H9 (cell line): Measurements from ENCODE around the gene NCKAP5. TPM values are rescaled to one million over a fixed set of nuclear protein-coding genes. Genes with fewer than 3 reads are reported as not detected.

Source experiments
- DNase-seq: peaks from one replicate; pipeline ENCODE4 v3.0.0-alpha.2; 2017
- H2AFZ ChIP-seq: one replicate; pipeline ENCODE4 v1.6.1; 2013; ENCODE audit warnings: mild to moderate bottlenecking, low read length, control low read depth, moderate library complexity
- H2AK5ac ChIP-seq: 2 replicates; pipeline ENCODE4 v1.6.1; 2013; ENCODE audit warnings: low read length, control low read depth, mixed read lengths; ENCODE audit not compliant: insufficient read length
- H2BK120ac ChIP-seq: one replicate; pipeline ENCODE4 v1.6.1; 2013; ENCODE audit warnings: low read depth, mild to moderate bottlenecking, low read length, control low read depth, inconsistent platforms; ENCODE audit not compliant: poor library complexity, severe bottlenecking
- H2BK12ac ChIP-seq: 2 replicates; pipeline ENCODE4 v1.6.1; 2013; ENCODE audit warnings: low read length, control low read depth, mixed read lengths, low read depth; ENCODE audit not compliant: insufficient read length
- H2BK15ac ChIP-seq: 2 replicates; pipeline ENCODE4 v1.6.1; 2013; ENCODE audit warnings: low read depth, low read length, control low read depth
- H2BK20ac ChIP-seq: one replicate; pipeline ENCODE4 v1.6.1; 2013; ENCODE audit warnings: low read depth, mild to moderate bottlenecking, low read length, control low read depth, inconsistent platforms; ENCODE audit not compliant: poor library complexity, severe bottlenecking
- H2BK5ac ChIP-seq: 2 replicates; pipeline ENCODE4 v1.6.1; 2013; ENCODE audit warnings: low read length, control low read depth, mixed read lengths; ENCODE audit not compliant: insufficient read length
- H3K14ac ChIP-seq: 2 replicates; pipeline ENCODE4 v1.6.1; 2013; ENCODE audit warnings: low read length, control low read depth; ENCODE audit not compliant: insufficient read depth
- H3K18ac ChIP-seq: 2 replicates; pipeline ENCODE4 v1.6.1; 2013; ENCODE audit warnings: low read depth, mild to moderate bottlenecking, mixed read lengths, low read length, control low read depth; ENCODE audit not compliant: insufficient read length
- H3K23ac ChIP-seq: 2 replicates; pipeline ENCODE4 v1.6.1; 2013; ENCODE audit warnings: low read length, control low read depth, mixed read lengths, low read depth; ENCODE audit not compliant: insufficient read length
- H3K23me2 ChIP-seq: 2 replicates; pipeline ENCODE4 v1.6.1; 2013; ENCODE audit warnings: low read depth, mild to moderate bottlenecking, mixed read lengths, low read length, control low read depth; ENCODE audit not compliant: insufficient read length, poor library complexity, severe bottlenecking
- H3K27ac ChIP-seq: 2 replicates; pipeline ENCODE4 v1.5.1; 2013; ENCODE audit warnings: low read length, control low read depth, mixed read lengths, low read depth; ENCODE audit not compliant: insufficient read length
- H3K27me3 ChIP-seq: 2 replicates; pipeline ENCODE4 v1.6.1; 2013; ENCODE audit warnings: low read length, control low read depth, inconsistent platforms; ENCODE audit not compliant: insufficient read depth
- H3K4ac ChIP-seq: 2 replicates; pipeline ENCODE4 v1.6.1; 2013; ENCODE audit warnings: low read depth, mild to moderate bottlenecking, control low read depth, inconsistent platforms, low read length, moderate library complexity
- H3K4me1 ChIP-seq: 2 replicates; pipeline ENCODE4 v1.6.1; 2013; ENCODE audit warnings: low read length, control low read depth, inconsistent platforms; ENCODE audit not compliant: insufficient read depth
- H3K4me2 ChIP-seq: 2 replicates; pipeline ENCODE4 v1.6.1; 2013; ENCODE audit warnings: low read length, control low read depth, mixed read lengths; ENCODE audit not compliant: insufficient read length, insufficient read depth
- H3K56ac ChIP-seq: 2 replicates; pipeline ENCODE4 v1.6.1; 2013; ENCODE audit warnings: low read depth, mild to moderate bottlenecking, mixed read lengths, low read length, control low read depth; ENCODE audit not compliant: insufficient read length
- H3K79me1 ChIP-seq: 2 replicates; pipeline ENCODE4 v1.6.1; 2013; ENCODE audit warnings: low read depth, mild to moderate bottlenecking, moderate library complexity, low read length, control low read depth, inconsistent platforms; ENCODE audit not compliant: insufficient read depth, poor library complexity, severe bottlenecking
- H3K79me2 ChIP-seq: 2 replicates; pipeline ENCODE4 v1.6.1; 2013; ENCODE audit warnings: low read length, control low read depth, inconsistent platforms; ENCODE audit not compliant: insufficient read depth
- H3K9ac ChIP-seq: 2 replicates; pipeline ENCODE4 v1.6.1; 2013; ENCODE audit warnings: low read length, control low read depth, mixed read lengths; ENCODE audit not compliant: insufficient read length; ENCODE audit errors: extremely low read depth
- H3K9me3 ChIP-seq: one replicate; pipeline ENCODE4 v1.6.1; 2013; ENCODE audit warnings: low read depth, low read length, inconsistent platforms; ENCODE audit not compliant: control insufficient read depth
- H3T11ph ChIP-seq: one replicate; pipeline ENCODE4 v1.6.1; 2013; ENCODE audit warnings: mild to moderate bottlenecking, low read length, control low read depth, inconsistent platforms
- H4K20me1 ChIP-seq: one replicate; pipeline ENCODE4 v1.6.1; 2013; ENCODE audit not compliant: control insufficient read depth, insufficient read length, insufficient read depth
- H4K5ac ChIP-seq: 2 replicates; pipeline ENCODE4 v1.6.1; 2013; ENCODE audit warnings: low read depth, mild to moderate bottlenecking, mixed read lengths, low read length, control low read depth; ENCODE audit not compliant: insufficient read length
- H4K8ac ChIP-seq: replicated peaks from 2 replicates; pipeline ENCODE4 v1.6.1; 2013; ENCODE audit warnings: low read length, control low read depth, mixed read lengths, low read depth; ENCODE audit not compliant: insufficient read length
- H4K91ac ChIP-seq: 2 replicates; pipeline ENCODE4 v1.6.1; 2013; ENCODE audit warnings: low read depth, mild to moderate bottlenecking, moderate library complexity, mixed read lengths, low read length, control low read depth; ENCODE audit not compliant: insufficient read length
- H3K27ac Mint-ChIP-seq, 3 experiments: 2 replicates in 2 of 3; 3 replicates in 1 of 3; pipeline ENCODE4 v1.8.0; 2020 to 2021; ENCODE audit warnings: mixed read lengths in 3 of 3, mild to moderate bottlenecking in 1 of 3, moderate library complexity in 1 of 3
- H3K27me3 Mint-ChIP-seq: 2 replicates; pipeline ENCODE4 v1.8.0; 2021; ENCODE audit warnings: low read depth, mild to moderate bottlenecking, moderate library complexity, mixed read lengths
- H3K36me3 Mint-ChIP-seq, 3 experiments: 2 replicates in 2 of 3; 3 replicates in 1 of 3; pipeline ENCODE4 v1.8.0; 2020 to 2021; ENCODE audit warnings: low read depth in 3 of 3, mixed read lengths in 3 of 3; ENCODE audit not compliant: insufficient read depth in 1 of 3
- H3K4me1 Mint-ChIP-seq, 2 experiments: 2 replicates each; pipeline ENCODE4 v1.8.0; 2020; ENCODE audit warnings: mixed read lengths in 2 of 2
- H3K4me3 Mint-ChIP-seq, 2 experiments: 2 replicates in 1 of 2; 3 replicates in 1 of 2; pipeline ENCODE4 v1.8.0; 2020 to 2021; ENCODE audit warnings: mild to moderate bottlenecking in 2 of 2, mixed read lengths in 2 of 2, moderate library complexity in 1 of 2
- H3K9me3 Mint-ChIP-seq, 2 experiments: 2 replicates in 1 of 2; 3 replicates in 1 of 2; pipeline ENCODE4 v1.8.0; 2020; ENCODE audit warnings: mild to moderate bottlenecking in 2 of 2, mixed read lengths in 2 of 2, moderate library complexity in 1 of 2
- CTCF ChIP-seq: fragments of 200-600 bp; sonication (generic); conservative IDR thresholded peaks from 3 replicates; pipeline ENCODE4 v1.8.0; 2021; ENCODE audit warnings: antibody characterized with exemption, mild to moderate bottlenecking
- WGBS: extraction: QIAGEN DNeasy Blood & Tissue Kit; methylation state at CpG from one replicate; pipeline ENCODE4 v1.1.7; 2013; ENCODE audit warnings: missing lambda C conversion rate, low lambda C conversion rate, mixed read lengths; ENCODE audit not compliant: insufficient read length; ENCODE audit errors: extremely low coverage; 5-methylcytosine and 5-hydroxymethylcytosine counted together
- total RNA-seq: library from RNA; stranded (reverse); gene quantifications from 2 replicates; pipeline ENCODE4 v1.2.1, GENCODE V29; 2021

The NCKAP5 gene
- total RNA-seq, 1 experiment from 2014 or later: 0.26 TPM

- no peak overlapping the region for H3K56ac ChIP-seq
- H3K9me3 ChIP-seq: no peaks in the 10 kb centered on the region
- H3K27ac ChIP-seq: no peak overlapping the region
- H3K4me2 ChIP-seq: no peak overlapping the region
- H3K23me2 ChIP-seq: no peaks in the 10 kb centered on the region
- H3T11ph ChIP-seq: no peak overlapping the region
- peaks cover 0 to 2% of the 10 kb centered on the region in 2 experiments; a peak in 1 of 5 replicates for H3K9me3 Mint-ChIP-seq
- no peak overlapping the region for H2AFZ ChIP-seq
- TF ChIP-seq CTCF: no peak
- H2BK20ac ChIP-seq: no peak overlapping the region
- no peak overlapping the region for H3K4ac ChIP-seq
- H3K36me3 Mint-ChIP-seq: no peaks in the 10 kb centered on the region
- no peaks in the 10 kb centered on the region for H3K79me2 ChIP-seq
- DNase-seq: no peak
- no peaks in the 10 kb centered on the region for H4K20me1 ChIP-seq
- no peak overlapping the region for H2BK12ac ChIP-seq
- no peak overlapping the region for H4K8ac ChIP-seq
- H2BK15ac ChIP-seq: no peak overlapping the region
- H4K91ac ChIP-seq: no peak overlapping the region
- no peak overlapping the region for H3K27ac Mint-ChIP-seq
- H3K4me3 Mint-ChIP-seq: no peak overlapping the region
- H3K18ac ChIP-seq: no peak overlapping the region
- peaks cover 2% of the 10 kb centered on the region; the same call in 1 of the 2 replicates for H3K4me1 ChIP-seq
- no peaks in the 10 kb centered on the region for H3K27me3 Mint-ChIP-seq
- no peak overlapping the region for H2AK5ac ChIP-seq
- no peak overlapping the region for H4K5ac ChIP-seq
- H3K9ac ChIP-seq: no peak overlapping the region
- H2BK5ac ChIP-seq: no peak overlapping the region
- H3K14ac ChIP-seq: no peak overlapping the region
- no peak overlapping the region for H2BK120ac ChIP-seq
- H3K27me3 ChIP-seq: no peaks in the 10 kb centered on the region
- WGBS: no CpG with 5 or more reads among the region's 4 CpGs
- H3K79me1 ChIP-seq: no peaks in the 10 kb centered on the region
- no peak overlapping the region for H3K23ac ChIP-seq
- peaks cover 20 to 22% of the 10 kb centered on the region in 2 experiments for H3K4me1 Mint-ChIP-seq
Observed at GRCh38 chr2:132977812-132978529, 590.3 kb downstream of the NCKAP5 start.
